Stimulated activated naive CD4-positive, alpha-beta T cell treated with Interleukin-2 at 50 U/mL for 16 hours (primary cell): ENCODE results near the gene ENO1.
A peak's percentile ranks its signal among the peaks of the same experiment; 100 is the strongest.

Experiments
- DNase-seq: peaks from one replicate; lab custom pipeline; 2025; lab: John Stamatoyannopoulos, UW

Gene ENO1

GRCh38 chr1:8870616-8871538 is 7.6 kb downstream of the ENO1 start:
- DNase-seq, result no peak

- DNase-seq, result no peak
Measured at GRCh38 chr1:8870103-8870502, 8.4 kb downstream of the ENO1 start.

GRCh38 chr1:8867878-8868567 is 10.5 kb downstream of the ENO1 start:
- no peak for DNase-seq

- DNase-seq, result no peak
Measured at GRCh38 chr1:8866792-8867415, 11.6 kb downstream of the ENO1 start.

GRCh38 chr1:8866173-8866791 is 12.2 kb downstream of the ENO1 start:
- DNase-seq, result no peak

GRCh38 chr1:8864713-8865344 is 13.7 kb downstream of the ENO1 start:
- DNase-seq, result no peak

GRCh38 chr1:8863794-8864233 is 14.7 kb downstream of the ENO1 start:
- no peak for DNase-seq

GRCh38 chr1:8863138-8863537 is 15.3 kb downstream of the ENO1 start:
- DNase-seq, result no peak

GRCh38 chr1:8862528-8862927 is 16.0 kb downstream of the ENO1 start:
- no peak for DNase-seq

GRCh38 chr1:8860738-8861516 is 17.6 kb downstream of the ENO1 start:
- no peak for DNase-seq

- peak; percentile 23 for DNase-seq
Measured at GRCh38 chr1:8858888-8859706, 19.4 kb downstream of the ENO1 start.

GRCh38 chr1:8858112-8858668 is 20.3 kb downstream of the ENO1 start:
- DNase-seq, result no peak

- no peak for DNase-seq
Measured at GRCh38 chr1:8856689-8857412, 21.6 kb downstream of the ENO1 start.

GRCh38 chr1:8854240-8854639 is 24.2 kb downstream of the ENO1 start:
- no peak for DNase-seq

GRCh38 chr1:8851060-8851459 is 27.4 kb downstream of the ENO1 start:
- DNase-seq, result no peak

GRCh38 chr1:8848663-8849386 is 29.7 kb downstream of the ENO1 start:
- DNase-seq, result peak; percentile 62

- DNase-seq, result no peak
Measured at GRCh38 chr1:8847990-8848389, 30.5 kb downstream of the ENO1 start.

GRCh38 chr1:8846263-8846662 is 32.2 kb downstream of the ENO1 start:
- no peak for DNase-seq
